Large intestine (tissue), 3 donors: ENCODE results near the gene ASCL4. TPM values are rescaled to one million over a fixed set of nuclear protein-coding genes. Genes with fewer than 3 reads are reported as not detected.

Source experiments
- DNase-seq, 2 donors: peaks; one replicate each; pipeline versions ENCODE4 v3.0.0 to v3.0.0-alpha.2; 2013
- H3K27ac ChIP-seq: one replicate; pipeline ENCODE4 v1.5.1; 2013; ENCODE audit warnings: low read length
- H3K27me3 ChIP-seq: 2 replicates; pipeline ENCODE4 v1.6.1; 2013; ENCODE audit warnings: low read length; ENCODE audit not compliant: control insufficient read depth, insufficient read depth
- H3K36me3 ChIP-seq: 2 replicates; pipeline ENCODE4 v1.6.1; 2013; ENCODE audit warnings: low read length; ENCODE audit not compliant: control insufficient read depth, insufficient read depth
- H3K4me1 ChIP-seq: one replicate; pipeline ENCODE4 v1.6.1; 2013; ENCODE audit warnings: low read length; ENCODE audit not compliant: control insufficient read depth, insufficient read depth
- H3K4me3 ChIP-seq: one replicate; pipeline ENCODE4 v1.5.1; 2013; ENCODE audit warnings: low read length
- H3K9me3 ChIP-seq: one replicate; pipeline ENCODE4 v1.6.1; 2013; ENCODE audit warnings: mild to moderate bottlenecking, low read depth, low read length, moderate library complexity; ENCODE audit not compliant: control insufficient read depth
- WGBS: methylation state at CpG from one replicate; pipeline ENCODE4 v1.1.5; 2013; ENCODE audit warnings: low lambda C conversion rate; ENCODE audit not compliant: insufficient coverage; 5-methylcytosine and 5-hydroxymethylcytosine counted together
- polyA plus RNA-seq: library from polyadenylated mRNA; unstranded; fragments of 120-200 nt; gene quantifications from one replicate; pipeline ENCODE4 v1.2.1, GENCODE V29; 2013

ASCL4 gene
- polyA plus RNA-seq, 1 donor = 0.03 TPM

DNA sequence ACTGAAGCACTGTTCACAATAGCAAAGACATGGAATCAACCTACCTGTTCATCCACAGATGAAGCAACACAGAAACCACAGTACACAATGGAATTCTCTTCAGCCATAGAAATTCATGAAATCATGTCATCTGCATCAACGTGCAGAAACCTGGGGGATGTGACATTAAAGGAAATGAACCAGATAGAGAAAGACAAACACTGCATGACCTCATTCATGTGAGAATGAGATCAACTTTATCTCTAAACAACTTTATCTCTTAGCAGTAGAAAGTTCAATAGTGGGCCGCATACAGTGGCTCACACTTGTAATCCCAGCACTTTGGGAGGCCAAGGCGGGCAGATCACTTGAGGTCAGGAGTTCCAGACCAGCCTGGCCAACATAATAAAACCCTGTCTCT, 19.9 kb downstream of the ASCL4 start:
- Histone ChIP-seq H3K4me3 (no peak overlapping the region), H3K36me3 (no peaks in the 10 kb centered on the region), H3K27me3 (no peaks in the 10 kb centered on the region), H3K27ac (no peak overlapping the region), H3K4me1 (no peaks in the 10 kb centered on the region), H3K9me3 (no peaks in the 10 kb centered on the region)
- peak in 1 of 2 donors; percentile 66 for DNase-seq
- WGBS = no CpG with 5 or more reads among the region's 3 CpGs

DNA sequence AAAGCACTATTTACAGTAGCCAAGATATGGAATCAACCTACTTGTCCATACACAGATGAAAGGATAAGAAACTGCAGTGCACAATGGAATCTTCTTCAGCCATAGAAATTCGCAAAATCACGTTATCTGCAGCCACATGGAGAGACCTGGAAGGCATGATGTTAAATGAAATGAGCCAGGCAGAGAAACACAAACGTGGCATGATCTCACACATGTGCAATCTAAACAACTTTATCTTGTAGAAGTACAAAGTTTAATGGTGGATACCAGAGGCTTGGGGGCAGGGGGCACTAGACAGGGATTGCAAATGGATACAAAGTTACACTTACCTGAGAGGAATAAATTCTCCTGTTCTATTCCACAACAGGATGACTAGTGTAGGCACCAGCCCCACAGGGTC, 24.1 kb downstream of the ASCL4 start:
- DNase-seq = peak; percentile 36 to 81
- WGBS = 25% methylated on average over 2 of the region's 3 CpGs
- Histone ChIP-seq H3K4me3 (no peak overlapping the region), H3K4me1 (no peaks in the 10 kb centered on the region), H3K9me3 (no peaks in the 10 kb centered on the region), H3K27ac (no peak overlapping the region), H3K36me3 (no peaks in the 10 kb centered on the region), H3K27me3 (no peaks in the 10 kb centered on the region)

DNA sequence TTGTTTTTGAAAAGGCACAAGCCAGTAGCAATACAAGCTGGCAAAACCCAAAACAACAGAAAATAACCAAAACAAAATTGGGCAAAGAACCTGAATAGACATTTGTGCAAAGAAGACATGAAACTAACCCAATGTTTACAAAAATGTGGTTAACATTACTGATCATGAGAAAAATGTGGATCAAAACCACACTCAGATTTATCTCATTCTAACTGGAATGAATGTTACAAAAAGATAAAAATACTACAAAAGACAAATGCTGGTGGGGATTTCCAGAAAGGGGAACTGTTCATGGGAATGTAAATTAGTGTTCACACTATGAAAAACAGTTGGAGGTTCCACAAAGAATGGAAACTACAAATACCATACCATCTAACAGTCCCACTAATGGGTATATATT, 26.6 kb downstream of the ASCL4 start:
- Histone ChIP-seq H3K27me3 (no peaks in the 10 kb centered on the region), H3K9me3 (no peaks in the 10 kb centered on the region), H3K4me1 (no peaks in the 10 kb centered on the region), H3K27ac (no peak overlapping the region), H3K36me3 (no peaks in the 10 kb centered on the region), H3K4me3 (no peak overlapping the region)
- no peak for DNase-seq

DNA sequence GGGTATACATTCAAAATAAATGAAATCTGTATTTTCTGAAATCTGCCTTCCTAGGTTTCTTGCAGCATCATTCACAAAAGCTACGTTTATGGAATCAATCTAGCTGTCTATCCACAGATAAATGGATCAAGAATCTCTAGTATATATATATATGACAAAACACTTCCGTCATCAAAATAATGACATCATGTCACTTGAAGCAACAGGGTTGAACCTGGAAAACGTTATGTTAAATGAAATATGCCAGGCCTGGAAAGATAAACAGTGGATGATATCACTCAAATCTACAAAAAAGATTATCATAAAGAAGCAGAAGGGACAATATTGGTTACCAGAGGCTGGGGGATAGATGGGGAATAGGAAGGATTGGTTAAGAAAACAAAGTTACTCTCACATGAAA, 28.6 kb downstream of the ASCL4 start:
- WGBS = 57% methylated on average over 2 of the region's 3 CpGs
- H3K4me3 ChIP-seq = no peak overlapping the region
- no peak for DNase-seq
- H3K27ac ChIP-seq = no peak overlapping the region
- H3K36me3 ChIP-seq = no peaks in the 10 kb centered on the region
- H3K4me1 ChIP-seq = no peaks in the 10 kb centered on the region
- H3K9me3 ChIP-seq = no peaks in the 10 kb centered on the region
- peaks cover 2% of the 10 kb centered on the region for H3K27me3 ChIP-seq

DNA sequence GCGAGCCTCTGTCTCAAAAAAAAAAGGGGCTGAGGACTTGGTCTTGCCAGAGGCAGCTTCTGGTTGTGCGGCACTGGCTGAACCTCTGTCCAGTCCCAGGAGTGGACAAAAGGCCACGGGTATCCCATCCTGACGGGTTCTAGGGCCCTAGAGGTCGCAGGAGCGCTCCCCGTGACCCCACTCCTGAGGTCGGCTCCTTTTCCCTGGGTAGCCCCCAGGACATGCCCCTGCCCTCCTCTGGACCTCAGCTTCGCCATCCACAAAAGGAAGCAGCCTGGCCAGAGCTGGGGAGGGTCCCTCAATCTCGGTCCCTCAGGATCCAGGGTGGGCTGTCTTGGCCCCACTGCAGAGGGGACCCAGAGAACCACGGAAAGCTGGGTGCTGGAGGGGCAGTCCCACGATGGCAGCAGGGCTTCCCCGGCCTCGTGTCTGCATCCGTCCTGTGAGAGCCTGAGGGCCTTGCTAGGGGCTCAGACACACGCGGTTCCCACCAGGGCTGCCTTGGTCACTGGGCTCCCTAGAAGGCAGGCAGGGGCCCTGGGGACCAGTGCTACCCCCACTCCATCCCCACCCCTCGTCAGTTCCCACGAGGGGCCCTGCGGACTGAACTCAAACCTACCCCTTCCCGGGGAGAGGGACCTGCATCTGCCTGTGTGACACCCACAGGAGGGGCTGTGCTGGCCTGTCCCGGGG, 31.1 kb downstream of the ASCL4 start:
- no CpG with 5 or more reads among the region's 22 CpGs for WGBS
- Histone ChIP-seq H3K4me1 (no peaks in the 10 kb centered on the region), H3K9me3 (no peaks in the 10 kb centered on the region), H3K27ac (no peak overlapping the region), H3K4me3 (no peak overlapping the region), H3K27me3 (peaks cover 2% of the 10 kb centered on the region), H3K36me3 (no peaks in the 10 kb centered on the region)
- no peak for DNase-seq

DNA sequence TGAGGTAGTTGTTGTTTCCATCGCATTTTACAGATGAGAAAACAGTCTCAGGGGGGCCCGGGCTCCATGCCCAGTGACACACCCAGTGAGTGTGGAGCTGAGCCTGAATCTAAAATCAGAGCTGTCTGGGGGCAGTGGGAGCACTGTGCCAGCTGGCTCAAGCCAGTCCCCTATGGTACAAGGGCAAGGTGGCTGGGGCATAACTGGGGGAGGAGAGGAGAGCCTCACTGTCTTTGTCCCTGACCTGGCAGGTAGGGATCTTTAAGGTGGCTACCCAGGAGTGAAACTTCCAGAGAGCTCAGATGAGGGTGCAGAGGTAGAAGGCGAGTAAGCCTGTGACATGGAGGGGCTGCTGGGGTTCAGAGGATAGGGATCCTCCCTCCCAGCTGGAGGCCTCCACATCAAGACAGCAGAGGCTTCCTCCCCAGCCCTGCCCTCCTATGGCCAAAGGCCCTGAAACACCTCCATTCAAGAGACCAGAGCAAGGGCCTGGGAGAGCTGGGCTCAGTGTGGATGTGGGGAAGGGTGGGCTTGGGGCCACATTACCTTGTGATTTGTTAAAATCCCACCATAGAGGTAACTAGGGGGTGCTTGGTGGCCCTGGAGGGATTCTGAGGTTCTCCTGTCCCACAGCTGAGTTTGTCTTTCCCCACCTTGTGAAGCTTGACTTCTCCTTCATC, 33.1 kb downstream of the ASCL4 start:
- Histone ChIP-seq H3K4me1 (no peaks in the 10 kb centered on the region), H3K27me3 (peaks cover 2% of the 10 kb centered on the region), H3K9me3 (no peaks in the 10 kb centered on the region), H3K4me3 (no peak overlapping the region), H3K36me3 (no peaks in the 10 kb centered on the region), H3K27ac (no peak overlapping the region)
- DNase-seq = no peak
- WGBS = no CpG with 5 or more reads among the region's 3 CpGs

DNA sequence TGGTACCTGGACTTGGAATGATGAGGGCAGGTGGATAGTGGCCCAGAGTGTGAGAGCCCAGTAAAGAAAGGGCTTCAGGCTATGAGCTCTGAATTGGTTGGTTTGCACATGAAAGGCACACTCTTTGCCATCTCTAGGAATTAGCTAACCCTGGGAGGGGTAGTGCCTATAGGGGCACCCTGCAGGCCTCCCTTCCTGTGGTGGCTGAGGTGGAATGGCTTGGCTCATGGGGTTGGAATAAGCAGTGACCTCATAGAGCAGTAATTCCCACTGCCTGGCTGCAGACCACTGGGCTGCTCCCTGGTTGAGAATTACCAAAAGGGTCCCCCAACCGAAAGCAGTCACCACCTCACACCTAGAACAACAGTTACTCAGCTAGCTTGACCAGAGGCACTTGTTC, 42.7 kb downstream of the ASCL4 start:
- Histone ChIP-seq H3K9me3 (no peaks in the 10 kb centered on the region), H3K27me3 (peaks cover 2% of the 10 kb centered on the region), H3K27ac (no peak overlapping the region), H3K4me1 (no peaks in the 10 kb centered on the region), H3K36me3 (no peaks in the 10 kb centered on the region), H3K4me3 (no peak overlapping the region)
- no CpG with 5 or more reads among the region's 1 CpG for WGBS
- DNase-seq = no peak

DNA sequence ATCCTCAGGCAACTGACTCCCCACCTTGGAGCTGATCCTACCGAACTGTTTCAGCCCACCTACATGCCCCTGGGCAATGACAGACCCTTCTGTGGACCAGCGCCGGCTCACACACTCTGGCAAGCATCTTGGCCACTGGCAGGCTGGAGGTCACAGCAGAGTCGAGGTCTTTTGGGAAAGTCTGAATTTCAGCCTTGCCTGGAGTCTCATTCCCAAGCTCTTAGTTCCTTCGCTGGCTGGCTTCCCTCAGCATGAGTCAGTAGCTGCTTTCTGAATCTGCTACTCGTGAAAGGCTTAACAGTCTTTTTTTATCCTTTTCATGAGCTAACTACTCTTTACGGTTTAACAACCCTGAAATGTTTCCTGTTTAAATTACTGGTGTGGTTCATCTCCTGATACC, 44.5 kb downstream of the ASCL4 start:
- H3K27ac ChIP-seq = no peak overlapping the region
- no peaks in the 10 kb centered on the region for H3K9me3 ChIP-seq
- DNase-seq = no peak
- H3K4me3 ChIP-seq = no peak overlapping the region
- peaks cover 2% of the 10 kb centered on the region for H3K27me3 ChIP-seq
- WGBS = 50% methylated on average over 1 of the region's 7 CpGs
- H3K36me3 ChIP-seq = no peaks in the 10 kb centered on the region
- no peaks in the 10 kb centered on the region for H3K4me1 ChIP-seq

DNA sequence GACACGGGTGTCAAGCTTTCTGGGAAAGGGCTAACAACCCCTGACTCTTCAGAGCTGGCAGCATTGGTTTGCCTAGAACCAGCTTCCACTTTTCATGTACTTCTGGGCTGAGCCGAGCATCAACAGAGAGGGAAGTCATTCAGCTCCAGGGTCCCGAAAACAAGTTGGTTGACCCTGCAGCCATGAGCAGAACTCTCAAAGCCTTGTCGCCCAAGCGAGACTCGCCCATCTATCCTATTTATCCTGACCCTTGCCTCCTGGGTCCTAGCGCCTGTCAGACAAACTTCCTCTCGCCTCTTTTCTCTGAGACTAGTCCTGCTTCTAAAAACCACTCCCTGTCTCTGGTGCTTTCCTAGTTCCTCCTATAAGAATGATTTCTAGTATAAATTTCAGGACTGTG, 47.9 kb downstream of the ASCL4 start:
- H3K36me3 ChIP-seq = no peaks in the 10 kb centered on the region
- no peaks in the 10 kb centered on the region for H3K4me1 ChIP-seq
- WGBS = 73% methylated on average over 2 of the region's 8 CpGs
- H3K27ac ChIP-seq = no peak overlapping the region
- DNase-seq = no peak
- H3K4me3 ChIP-seq = no peak overlapping the region
- peaks cover 2% of the 10 kb centered on the region for H3K27me3 ChIP-seq
- peaks cover 4% of the 10 kb centered on the region for H3K9me3 ChIP-seq
